T-helper 2 cell treated with Interferon-gamma antibody and Interleukin-4, amounts not matched to agents 5 μg/mL and 100 μg/mL, for 36 hours (primary cell): ENCODE results near the gene TUT7.
"Not testable (repeated sequence)": the region's sequence is repeated elsewhere in the genome, so short reads cannot be mapped to it uniquely, and the experiment has no call there.

ENCODE experiments used
- DNase-seq: peaks from one replicate; pipeline ENCODE4 v3.0.0; 2021; ENCODE audit warnings: low spot score
- H3K27ac Mint-ChIP-seq: one replicate; pipeline ENCODE4 v1.8.0; 2021; ENCODE audit warnings: mild to moderate bottlenecking, mixed read lengths
- H3K27me3 Mint-ChIP-seq: one replicate; pipeline ENCODE4 v1.8.0; 2021; ENCODE audit warnings: low read depth, mixed read lengths
- H3K36me3 Mint-ChIP-seq: one replicate; pipeline ENCODE4 v1.8.0; 2021; ENCODE audit warnings: low read depth, mixed read lengths
- H3K4me1 Mint-ChIP-seq: one replicate; pipeline ENCODE4 v1.8.0; 2021; ENCODE audit warnings: low read depth, mixed read lengths
- H3K4me3 Mint-ChIP-seq: one replicate; pipeline ENCODE4 v1.8.0; 2022; ENCODE audit warnings: mild to moderate bottlenecking, moderate library complexity, mixed read lengths
- H3K9me3 Mint-ChIP-seq: one replicate; pipeline ENCODE4 v1.8.0; 2021; ENCODE audit warnings: mixed read lengths

The TUT7 gene, protein sequence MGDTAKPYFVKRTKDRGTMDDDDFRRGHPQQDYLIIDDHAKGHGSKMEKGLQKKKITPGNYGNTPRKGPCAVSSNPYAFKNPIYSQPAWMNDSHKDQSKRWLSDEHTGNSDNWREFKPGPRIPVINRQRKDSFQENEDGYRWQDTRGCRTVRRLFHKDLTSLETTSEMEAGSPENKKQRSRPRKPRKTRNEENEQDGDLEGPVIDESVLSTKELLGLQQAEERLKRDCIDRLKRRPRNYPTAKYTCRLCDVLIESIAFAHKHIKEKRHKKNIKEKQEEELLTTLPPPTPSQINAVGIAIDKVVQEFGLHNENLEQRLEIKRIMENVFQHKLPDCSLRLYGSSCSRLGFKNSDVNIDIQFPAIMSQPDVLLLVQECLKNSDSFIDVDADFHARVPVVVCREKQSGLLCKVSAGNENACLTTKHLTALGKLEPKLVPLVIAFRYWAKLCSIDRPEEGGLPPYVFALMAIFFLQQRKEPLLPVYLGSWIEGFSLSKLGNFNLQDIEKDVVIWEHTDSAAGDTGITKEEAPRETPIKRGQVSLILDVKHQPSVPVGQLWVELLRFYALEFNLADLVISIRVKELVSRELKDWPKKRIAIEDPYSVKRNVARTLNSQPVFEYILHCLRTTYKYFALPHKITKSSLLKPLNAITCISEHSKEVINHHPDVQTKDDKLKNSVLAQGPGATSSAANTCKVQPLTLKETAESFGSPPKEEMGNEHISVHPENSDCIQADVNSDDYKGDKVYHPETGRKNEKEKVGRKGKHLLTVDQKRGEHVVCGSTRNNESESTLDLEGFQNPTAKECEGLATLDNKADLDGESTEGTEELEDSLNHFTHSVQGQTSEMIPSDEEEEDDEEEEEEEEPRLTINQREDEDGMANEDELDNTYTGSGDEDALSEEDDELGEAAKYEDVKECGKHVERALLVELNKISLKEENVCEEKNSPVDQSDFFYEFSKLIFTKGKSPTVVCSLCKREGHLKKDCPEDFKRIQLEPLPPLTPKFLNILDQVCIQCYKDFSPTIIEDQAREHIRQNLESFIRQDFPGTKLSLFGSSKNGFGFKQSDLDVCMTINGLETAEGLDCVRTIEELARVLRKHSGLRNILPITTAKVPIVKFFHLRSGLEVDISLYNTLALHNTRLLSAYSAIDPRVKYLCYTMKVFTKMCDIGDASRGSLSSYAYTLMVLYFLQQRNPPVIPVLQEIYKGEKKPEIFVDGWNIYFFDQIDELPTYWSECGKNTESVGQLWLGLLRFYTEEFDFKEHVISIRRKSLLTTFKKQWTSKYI (N-terminal part only)

DNA sequence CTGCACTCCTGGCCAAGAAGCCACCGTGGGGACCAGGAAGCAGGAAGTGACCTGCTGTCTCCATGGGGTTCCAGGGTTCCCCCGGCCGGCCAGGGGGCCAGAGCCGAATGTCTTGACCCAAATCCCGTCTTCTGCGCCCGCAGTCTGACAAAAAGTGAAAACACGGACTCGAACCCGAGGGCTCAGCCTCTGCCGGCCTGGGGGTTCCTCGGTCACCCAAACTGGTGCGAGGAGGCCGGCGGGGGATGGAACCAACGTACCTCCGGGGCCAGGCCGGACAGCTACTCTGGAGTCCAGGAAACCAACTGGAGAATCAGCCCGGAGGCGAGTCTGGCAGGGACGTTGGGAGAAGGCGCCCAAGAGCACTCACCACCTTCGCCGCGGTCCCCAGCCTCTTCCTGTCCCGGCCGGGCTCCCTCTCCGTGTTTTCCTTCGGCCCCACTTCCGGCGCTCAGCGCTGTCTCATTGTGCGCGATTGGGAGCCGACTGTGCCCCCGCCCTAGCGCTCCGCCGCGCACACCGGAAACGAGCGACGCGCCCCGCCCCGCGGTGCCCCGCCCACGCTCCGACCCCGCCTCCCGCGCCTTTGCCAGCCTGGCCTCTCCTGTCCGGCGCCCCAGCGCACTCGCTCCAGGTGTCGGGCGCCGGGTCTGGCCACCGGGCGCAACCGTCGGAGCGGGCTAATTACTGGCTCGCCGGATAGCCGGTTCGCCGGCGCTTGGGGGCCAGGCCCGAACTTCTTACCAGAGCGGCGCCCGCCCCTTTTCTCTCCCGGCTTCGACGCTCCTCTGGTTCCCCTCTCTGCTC is at the start of gene TUT7:
TUT7 (minus strand) TSS at position 400 of the 807 bp plus-strand sequence. CDS start 1,211 bp downstream, outside the sequence.
- H3K27me3 Mint-ChIP-seq = peaks cover 4% of the 10 kb centered on the region
- H3K4me1 Mint-ChIP-seq = peaks cover 33% of the 10 kb centered on the region

DNA sequence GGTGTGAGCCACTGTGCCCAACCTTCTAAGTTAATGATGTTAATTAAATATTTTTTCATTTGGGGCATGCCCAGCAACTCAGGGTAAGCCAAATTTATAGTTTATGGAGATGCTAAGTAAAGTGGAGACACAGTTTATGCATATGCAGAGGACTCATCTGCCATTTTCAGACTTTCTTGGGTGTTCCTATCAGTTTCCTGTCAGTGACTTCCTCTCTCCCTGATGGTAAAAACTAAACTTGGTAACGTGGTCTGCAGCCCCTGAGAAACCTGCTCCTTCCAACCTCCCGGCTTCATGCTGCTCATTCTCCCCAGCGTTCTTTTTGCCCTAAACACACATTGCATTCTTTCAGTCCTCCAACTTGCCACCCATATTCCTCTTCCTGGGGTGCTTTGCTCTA is 48.4 kb upstream of the TUT7 start:
- no peaks in the 10 kb centered on the region for H3K36me3 Mint-ChIP-seq
- DNase-seq = no peak
- H3K27me3 Mint-ChIP-seq = no peaks in the 10 kb centered on the region
- H3K27ac Mint-ChIP-seq = no peak overlapping the region
- no peaks in the 10 kb centered on the region for H3K9me3 Mint-ChIP-seq
- no peak overlapping the region for H3K4me3 Mint-ChIP-seq
- H3K4me1 Mint-ChIP-seq = peaks cover 7% of the 10 kb centered on the region

More for the DNA sequence above, at the start of gene TUT7:
- no peaks in the 10 kb centered on the region for H3K9me3 Mint-ChIP-seq
- H3K27ac Mint-ChIP-seq = peak within 1 kb of the TSS; percentile 98
- peak; percentile 96 for DNase-seq
- peak within 1 kb of the TSS; percentile 95 for H3K4me3 Mint-ChIP-seq
- peaks cover 33% of the 10 kb centered on the region for H3K36me3 Mint-ChIP-seq

DNA sequence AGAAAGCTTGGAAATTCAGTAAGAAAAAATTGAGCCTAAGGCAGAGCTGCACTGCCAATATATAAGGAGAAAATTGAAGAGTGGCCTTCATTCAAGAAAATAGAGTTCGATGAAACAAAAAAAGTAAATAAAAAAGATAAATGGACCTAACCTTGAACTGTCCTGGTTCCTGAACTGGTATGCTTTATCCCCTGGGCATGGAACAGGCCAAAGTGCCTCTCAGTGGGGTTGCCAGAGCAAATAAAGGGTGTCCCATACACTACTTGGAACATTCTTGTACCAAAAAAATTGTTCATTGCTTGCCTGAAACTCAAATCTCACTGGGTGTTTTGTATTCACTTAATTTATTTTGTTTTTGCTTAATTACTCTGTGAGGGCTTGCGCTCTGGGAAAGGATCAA is 42.2 kb upstream of the TUT7 start:
- Mint-ChIP-seq H3K4me1 (no peaks in the 10 kb centered on the region), H3K36me3 (no peaks in the 10 kb centered on the region), H3K27me3 (peaks cover 9% of the 10 kb centered on the region), H3K9me3 (no peaks in the 10 kb centered on the region), H3K27ac (no peak overlapping the region), H3K4me3 (no peak overlapping the region)
- DNase-seq = no peak

DNA sequence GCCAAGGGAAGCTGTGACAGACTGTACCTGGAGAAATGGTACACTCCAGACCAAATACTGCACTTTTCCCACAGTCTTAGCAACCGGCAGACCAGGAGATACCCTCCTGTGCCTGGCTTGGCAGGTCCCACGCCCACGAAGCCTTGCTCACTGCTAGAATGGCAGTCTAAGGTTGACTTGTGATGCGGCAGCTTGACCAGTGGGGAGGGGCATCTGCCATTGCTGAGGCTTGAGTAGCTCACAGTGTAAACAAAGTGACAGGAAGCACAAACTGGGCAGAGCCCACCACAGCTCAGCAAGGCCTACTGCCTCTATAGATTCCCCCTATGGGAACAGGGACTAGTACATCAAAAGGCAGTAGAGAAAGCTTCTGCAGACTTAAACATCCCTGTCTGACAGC is 36.0 kb upstream of the TUT7 start:
- not testable (repeated sequence) for H3K36me3 Mint-ChIP-seq, H3K4me3 Mint-ChIP-seq, DNase-seq, H3K27me3 Mint-ChIP-seq, H3K9me3 Mint-ChIP-seq, H3K27ac Mint-ChIP-seq, H3K4me1 Mint-ChIP-seq

DNA sequence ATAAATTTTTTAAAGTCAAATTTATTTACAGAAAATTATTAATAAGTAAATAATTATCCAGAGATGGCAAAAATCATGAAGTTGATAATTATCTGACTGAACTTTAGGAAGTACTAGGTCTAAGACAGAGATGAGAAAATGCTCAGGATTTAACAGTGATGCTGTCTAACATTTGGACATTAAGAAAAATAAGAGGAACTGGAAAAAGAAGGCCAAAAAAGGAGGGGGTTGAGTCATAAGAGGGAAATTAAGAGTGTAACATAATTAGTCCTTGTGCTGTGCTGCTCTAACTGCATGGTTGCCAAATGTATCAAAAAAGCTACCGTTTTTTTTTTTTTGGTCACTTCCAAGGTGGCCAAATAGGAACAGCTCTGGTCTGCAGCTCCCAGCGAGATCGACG is 35.4 kb upstream of the TUT7 start:
- Mint-ChIP-seq H3K4me1 (no peaks in the 10 kb centered on the region), H3K27me3 (peaks cover 8% of the 10 kb centered on the region), H3K4me3 (no peak overlapping the region), H3K27ac (no peak overlapping the region), H3K36me3 (no peaks in the 10 kb centered on the region), H3K9me3 (no peaks in the 10 kb centered on the region)
- no peak for DNase-seq

DNA sequence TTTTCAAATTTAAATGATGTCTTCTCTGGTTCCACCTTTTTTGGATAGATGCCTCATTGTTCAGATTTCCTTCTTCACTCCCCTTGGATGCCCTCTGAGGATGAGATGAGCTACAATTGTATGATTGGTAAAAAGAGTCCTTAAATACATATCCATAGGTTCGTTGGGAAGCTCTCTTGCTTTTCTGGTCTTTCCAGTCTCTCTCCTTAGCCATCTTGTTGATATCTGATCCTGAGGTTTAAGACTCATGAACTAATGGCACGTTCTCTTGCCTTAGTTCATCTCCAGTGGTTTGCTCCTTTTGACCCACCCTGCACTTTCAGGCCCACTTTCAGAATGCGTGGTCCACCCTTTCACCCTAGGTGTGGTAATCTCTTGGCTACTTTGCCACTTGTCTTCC is 33.2 kb upstream of the TUT7 start:
- no peaks in the 10 kb centered on the region for H3K36me3 Mint-ChIP-seq
- H3K27ac Mint-ChIP-seq = no peak overlapping the region
- H3K9me3 Mint-ChIP-seq = no peaks in the 10 kb centered on the region
- peaks cover 2% of the 10 kb centered on the region for H3K27me3 Mint-ChIP-seq
- no peak overlapping the region for H3K4me3 Mint-ChIP-seq
- no peaks in the 10 kb centered on the region for H3K4me1 Mint-ChIP-seq
- no peak for DNase-seq

DNA sequence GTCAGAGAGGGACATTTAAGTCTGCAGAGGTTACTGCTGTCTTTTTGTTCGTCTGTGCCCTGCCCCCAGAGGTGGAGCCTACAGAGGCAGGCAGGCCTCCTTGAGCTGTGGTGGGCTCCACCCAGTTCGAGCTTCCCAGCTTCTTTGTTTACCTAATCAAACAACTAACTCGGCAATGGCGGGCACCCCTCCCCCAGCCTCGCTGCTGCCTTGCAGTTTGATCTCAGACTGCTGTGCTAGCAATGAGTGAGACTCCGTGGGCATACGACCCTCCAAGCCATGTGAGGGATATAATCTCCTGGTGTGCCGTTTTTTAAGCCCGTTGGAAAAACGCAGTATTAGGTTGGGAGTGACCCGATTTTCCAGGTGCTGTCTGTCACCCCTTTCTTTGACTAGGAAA is 28.8 kb upstream of the TUT7 start:
- H3K4me1 Mint-ChIP-seq, DNase-seq, H3K27me3 Mint-ChIP-seq, H3K9me3 Mint-ChIP-seq, H3K4me3 Mint-ChIP-seq, H3K36me3 Mint-ChIP-seq, H3K27ac Mint-ChIP-seq: not testable (repeated sequence)

DNA sequence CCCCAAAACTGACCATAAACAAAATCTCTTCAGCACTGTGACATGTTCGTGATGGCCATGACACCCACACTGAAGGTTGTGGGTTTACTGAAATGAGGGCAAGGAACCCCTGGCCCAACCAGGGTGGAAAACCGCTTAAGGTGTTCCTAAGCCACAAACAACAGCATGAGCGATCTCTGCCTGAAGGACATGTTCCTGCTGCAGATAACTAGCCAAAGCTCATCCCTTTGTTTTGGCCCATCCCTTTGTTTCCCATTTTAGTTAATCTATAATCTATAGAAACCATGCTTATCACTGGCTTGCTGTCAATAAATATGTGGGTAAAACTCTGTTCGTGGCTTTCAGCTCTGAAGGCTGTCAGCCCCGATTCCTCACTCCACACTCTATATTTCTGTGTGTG is 21.8 kb upstream of the TUT7 start:
- DNase-seq = no peak
- H3K27me3 Mint-ChIP-seq = peaks cover 21% of the 10 kb centered on the region
- peaks cover 9% of the 10 kb centered on the region for H3K9me3 Mint-ChIP-seq
- no peaks in the 10 kb centered on the region for H3K36me3 Mint-ChIP-seq
- H3K4me3 Mint-ChIP-seq = no peak overlapping the region
- no peaks in the 10 kb centered on the region for H3K4me1 Mint-ChIP-seq
- no peak overlapping the region for H3K27ac Mint-ChIP-seq

DNA sequence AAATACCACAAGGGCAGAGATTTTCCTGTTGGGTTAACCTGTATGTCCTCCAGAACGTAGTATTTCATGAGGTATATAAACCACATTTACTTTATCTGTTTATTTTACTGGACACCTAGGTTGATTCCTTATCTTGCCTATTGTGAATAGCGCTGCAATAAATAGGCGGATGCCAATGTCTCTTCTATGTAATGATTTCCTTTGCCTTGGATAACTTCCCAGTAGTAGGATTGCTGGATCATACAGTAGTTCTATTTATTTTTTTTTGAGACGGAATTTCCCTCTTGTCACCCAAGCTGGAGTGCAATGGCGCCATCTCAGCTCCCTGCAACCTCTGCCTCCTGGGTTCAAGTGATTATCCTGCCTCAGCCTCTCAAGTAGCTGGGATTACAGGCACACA is 15.6 kb upstream of the TUT7 start:
- Mint-ChIP-seq H3K9me3 (peaks cover 31% of the 10 kb centered on the region), H3K36me3 (no peaks in the 10 kb centered on the region), H3K4me3 (no peak overlapping the region), H3K4me1 (no peaks in the 10 kb centered on the region), H3K27me3 (peaks cover 22% of the 10 kb centered on the region), H3K27ac (no peak overlapping the region)
- DNase-seq = no peak

DNA sequence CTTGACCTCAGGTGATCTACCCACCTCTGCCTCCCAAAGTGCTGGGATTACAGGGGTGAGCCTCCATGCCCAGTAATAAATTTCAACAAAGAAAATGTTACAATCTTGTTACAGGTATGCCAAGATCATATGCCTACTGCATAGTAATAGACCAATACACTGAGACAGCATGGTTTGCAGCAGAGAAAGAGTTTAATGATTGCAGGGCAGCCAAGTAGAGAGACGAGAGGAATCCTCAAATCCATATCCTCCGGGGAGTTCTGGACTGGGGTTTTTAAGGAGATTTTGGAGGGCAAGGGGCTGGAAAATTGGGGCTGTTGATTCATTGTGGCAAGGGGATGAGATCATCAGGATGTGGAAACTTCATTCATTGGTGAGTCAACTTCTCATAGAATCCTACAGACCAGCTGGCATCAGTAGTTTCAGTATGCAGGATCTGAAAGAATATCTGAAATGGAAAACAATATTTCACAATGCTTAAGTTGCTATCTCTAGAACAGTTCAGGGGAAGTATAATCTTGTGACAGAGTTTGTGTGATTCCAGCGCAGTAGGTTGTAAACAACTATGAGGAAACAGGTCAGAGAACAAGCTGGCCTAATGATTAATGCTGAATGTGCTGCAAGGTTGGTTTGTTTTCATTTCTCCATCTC is 14.8 kb upstream of the TUT7 start:
- Mint-ChIP-seq H3K9me3 (peaks cover 31% of the 10 kb centered on the region), H3K36me3 (no peaks in the 10 kb centered on the region), H3K27me3 (peaks cover 18% of the 10 kb centered on the region), H3K4me1 (no peaks in the 10 kb centered on the region), H3K4me3 (no peak overlapping the region), H3K27ac (no peak overlapping the region)
- no peak for DNase-seq

DNA sequence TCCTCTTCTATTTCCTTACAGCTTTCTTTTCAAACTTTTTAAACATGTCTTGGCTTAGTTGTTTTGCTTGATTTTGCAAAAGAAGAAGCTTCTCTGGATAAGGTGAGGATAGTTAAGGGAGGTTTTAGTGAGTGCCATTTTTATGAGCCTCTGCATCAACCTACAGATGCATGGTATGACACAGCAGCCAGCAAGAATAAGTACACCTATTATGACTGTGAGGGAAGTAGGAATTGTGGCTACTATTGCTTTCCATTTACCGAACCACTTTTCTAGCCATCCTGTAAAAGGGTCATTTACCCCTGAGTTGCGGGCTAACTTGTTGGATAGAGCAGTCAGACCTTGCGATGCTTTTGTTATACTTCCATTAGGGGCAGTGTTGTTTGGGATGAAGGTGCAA is 7.0 kb upstream of the TUT7 start:
- no peak overlapping the region for H3K4me3 Mint-ChIP-seq
- H3K9me3 Mint-ChIP-seq = peaks cover 2% of the 10 kb centered on the region
- DNase-seq = no peak
- peaks cover 9% of the 10 kb centered on the region for H3K4me1 Mint-ChIP-seq
- peaks cover 9% of the 10 kb centered on the region for H3K27me3 Mint-ChIP-seq
- H3K36me3 Mint-ChIP-seq = no peaks in the 10 kb centered on the region
- no peak overlapping the region for H3K27ac Mint-ChIP-seq

DNA sequence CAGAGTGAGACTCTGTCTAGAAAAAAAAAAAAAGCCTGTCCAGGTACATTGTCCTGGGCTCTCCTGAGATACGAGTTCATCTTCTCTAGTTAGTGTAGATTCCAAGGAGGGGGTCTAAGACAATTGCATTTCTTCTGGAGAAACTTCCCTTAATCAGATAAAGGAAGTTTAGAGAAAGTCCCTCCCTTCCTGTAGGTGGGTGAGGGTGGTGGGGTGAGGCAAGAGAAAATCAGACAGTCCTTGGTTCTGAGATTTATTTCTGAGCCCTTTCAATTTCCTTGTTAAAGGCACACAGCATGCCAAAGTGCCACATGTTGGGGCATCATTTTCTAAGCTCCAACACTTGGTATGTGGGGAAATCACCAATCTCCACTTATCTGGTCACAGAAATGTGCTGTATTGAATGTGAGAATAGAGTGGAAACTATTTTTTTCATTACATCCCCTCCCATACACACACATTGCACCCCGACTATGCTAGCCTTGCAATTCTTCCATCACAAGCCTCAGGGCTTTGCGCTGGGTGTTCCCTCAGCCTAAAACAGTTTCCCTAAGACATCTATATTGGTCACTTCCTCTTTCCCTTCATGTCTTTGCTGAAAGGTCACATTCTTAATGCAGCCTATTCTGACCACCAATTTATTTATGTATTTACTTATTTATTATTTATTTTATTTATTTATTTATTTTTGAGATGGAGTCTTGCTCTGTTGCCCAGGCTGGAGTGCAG is 5.1 kb upstream of the TUT7 start:
- Mint-ChIP-seq H3K9me3 (no peaks in the 10 kb centered on the region), H3K27ac (no peak overlapping the region), H3K36me3 (no peaks in the 10 kb centered on the region)

More for the DNA sequence above, 5.1 kb upstream of the TUT7 start:
- Mint-ChIP-seq H3K4me3 (no peak overlapping the region), H3K27me3 (peaks cover 9% of the 10 kb centered on the region), H3K4me1 (peaks cover 18% of the 10 kb centered on the region)
- no peak for DNase-seq
